Loucy (cell line): Measurements from ENCODE around the gene ZCCHC8.

ENCODE experiments used
- H2AFZ ChIP-seq: fragments of 200-600 bp; sonication (generic); 2 replicates; pipeline ENCODE4 v1.6.0; 2016; ENCODE audit warnings: antibody characterized with exemption, mild to moderate bottlenecking, low read length, moderate library complexity
- H3F3A ChIP-seq: fragments of 200-600 bp; 2 replicates; pipeline ENCODE4 v1.6.0; 2016; ENCODE audit warnings: antibody characterized with exemption, low read depth, mild to moderate bottlenecking
- H3K27me3 ChIP-seq: fragments of 200-600 bp; sonication (generic); 2 replicates; pipeline ENCODE4 v1.6.1; 2014; ENCODE audit warnings: low read length, mild to moderate bottlenecking; ENCODE audit not compliant: insufficient read depth, poor library complexity, severe bottlenecking
- H3K36me3 ChIP-seq: fragments of 200-600 bp; sonication (generic); 2 replicates; pipeline ENCODE4 v1.6.1; 2016; ENCODE audit warnings: low read length; ENCODE audit not compliant: insufficient read depth
- H3K4me1 ChIP-seq: fragments of 200-600 bp; sonication (generic); 2 replicates; pipeline ENCODE4 v1.5.1; 2014; ENCODE audit warnings: low read length, mild to moderate bottlenecking; ENCODE audit not compliant: insufficient read depth, poor library complexity, severe bottlenecking
- H3K4me2 ChIP-seq: fragments of 200-600 bp; sonication (generic); 2 replicates; pipeline ENCODE4 v1.6.0; 2014; ENCODE audit warnings: antibody characterized with exemption, low read length, low read depth, mild to moderate bottlenecking; ENCODE audit not compliant: poor library complexity, severe bottlenecking
- H3K4me3 ChIP-seq: fragments of 200-600 bp; sonication (generic); 2 replicates; pipeline ENCODE4 v1.5.1; 2014; ENCODE audit warnings: low read length, mild to moderate bottlenecking, mixed read lengths; ENCODE audit not compliant: poor library complexity, severe bottlenecking
- H3K79me2 ChIP-seq: fragments of 200-600 bp; sonication (generic); 2 replicates; pipeline ENCODE4 v1.6.1; 2014; ENCODE audit warnings: low read length; ENCODE audit not compliant: insufficient read depth
- H3K9ac ChIP-seq: fragments of 200-600 bp; sonication (generic); 2 replicates; pipeline ENCODE4 v1.6.0; 2014; ENCODE audit warnings: mild to moderate bottlenecking, low read depth, low read length, moderate library complexity; ENCODE audit not compliant: poor library complexity, severe bottlenecking
- H3K9me2 ChIP-seq: fragments of 200-600 bp; sonication (generic); replicated peaks from 2 replicates; pipeline ENCODE4 v1.6.1; 2016; ENCODE audit warnings: low read depth, low read length, mixed read lengths
- H3K9me3 ChIP-seq: fragments of 200-600 bp; sonication (generic); 2 replicates; pipeline ENCODE4 v1.6.1; 2014; ENCODE audit warnings: mild to moderate bottlenecking, antibody characterized with exemption, low read length, low read depth; ENCODE audit not compliant: insufficient read depth
- H4K20me1 ChIP-seq: fragments of 200-600 bp; sonication (generic); 2 replicates; pipeline ENCODE4 v1.6.0; 2014; ENCODE audit warnings: antibody characterized with exemption, low read length, mild to moderate bottlenecking; ENCODE audit not compliant: insufficient read depth, poor library complexity, severe bottlenecking
- CTCF ChIP-seq: fragments of 200-600 bp; sonication (generic); conservative IDR thresholded peaks from 2 replicates; pipeline ENCODE4 v1.5.1; 2014; ENCODE audit warnings: mild to moderate bottlenecking, antibody characterized with exemption, low read length
- EZH2phosphoT487 ChIP-seq: fragments of 200-600 bp; IDR thresholded peaks from 2 replicates; pipeline ENCODE4 v1.6.1; 2018; ENCODE audit warnings: antibody characterized with exemption, mild to moderate bottlenecking, moderate library complexity, borderline replicate concordance

The ZCCHC8 gene

GRCh38 chr12:122460641-122461040 is 40.1 kb downstream of the ZCCHC8 start:
- Histone ChIP-seq H3K4me2 (no peak overlapping the region), H2AFZ (no peak overlapping the region), H3K9ac (no peak overlapping the region)

DNA sequence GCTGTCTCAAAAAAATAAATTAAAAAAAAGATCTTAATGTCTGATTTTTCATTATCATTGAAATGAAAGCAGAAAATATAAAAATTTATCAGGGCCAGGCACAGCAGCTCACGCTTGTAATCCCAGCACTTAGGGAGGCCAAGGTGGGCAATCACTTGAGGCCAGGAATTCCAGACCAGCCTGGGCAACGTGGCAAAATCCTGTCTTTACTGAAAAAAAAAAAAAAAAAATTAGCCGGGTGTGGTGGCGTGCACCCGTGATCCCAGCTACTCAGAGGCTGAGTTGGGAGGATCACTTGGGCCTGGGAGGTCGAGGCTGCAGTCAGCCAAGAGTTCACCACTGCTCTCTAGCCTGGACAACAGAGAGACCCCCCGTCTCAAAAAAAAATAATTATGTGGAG is 40.7 kb downstream of the ZCCHC8 start:
- Histone ChIP-seq H3K79me2 (no peaks in the 10 kb centered on the region), H3K4me1 (no peaks in the 10 kb centered on the region), H3K4me2 (no peak overlapping the region), H3K4me3 (no peak overlapping the region), H3K27me3 (no peaks in the 10 kb centered on the region), H4K20me1 (no peaks in the 10 kb centered on the region), H2AFZ (no peak overlapping the region), H3K9ac (no peak overlapping the region), H3K9me3 (no peaks in the 10 kb centered on the region), H3F3A (no peaks in the 10 kb centered on the region), H3K36me3 (no peaks in the 10 kb centered on the region), H3K9me2 (no peaks in the 10 kb centered on the region)
- TF ChIP-seq CTCF: no peak
- TF ChIP-seq EZH2phosphoT487: no peak

More at GRCh38 chr12:122460641-122461040, 40.1 kb downstream of the ZCCHC8 start:
- TF ChIP-seq EZH2phosphoT487: no peak
- no peak for TF ChIP-seq CTCF
- H3K9me3 ChIP-seq: no peaks in the 10 kb centered on the region
- no peaks in the 10 kb centered on the region for H3K79me2 ChIP-seq
- H3K4me3 ChIP-seq: no peak overlapping the region
- no peaks in the 10 kb centered on the region for H3K9me2 ChIP-seq
- H4K20me1 ChIP-seq: no peaks in the 10 kb centered on the region
- H3K36me3 ChIP-seq: no peaks in the 10 kb centered on the region
- no peaks in the 10 kb centered on the region for H3K27me3 ChIP-seq
- H3K4me1 ChIP-seq: no peaks in the 10 kb centered on the region
- no peaks in the 10 kb centered on the region for H3F3A ChIP-seq

- Histone ChIP-seq H3K4me2 (no peak overlapping the region), H3K27me3 (no peaks in the 10 kb centered on the region), H2AFZ (no peak overlapping the region), H3K79me2 (no peaks in the 10 kb centered on the region), H4K20me1 (no peaks in the 10 kb centered on the region), H3K4me3 (no peak overlapping the region), H3K4me1 (peaks cover under 1% of the 10 kb centered on the region), H3K9ac (no peak overlapping the region), H3K9me3 (no peaks in the 10 kb centered on the region), H3K36me3 (no peaks in the 10 kb centered on the region), H3F3A (no peaks in the 10 kb centered on the region), H3K9me2 (no peaks in the 10 kb centered on the region)
- TF ChIP-seq EZH2phosphoT487 (no peak), CTCF (no peak)
Observed at GRCh38 chr12:122459211-122459610, 41.5 kb downstream of the ZCCHC8 start.
